ENCODE measurements around the gene SERPINA12. TPM values are rescaled to one million over a fixed set of nuclear protein-coding genes. Genes with fewer than 3 reads are reported as not detected.

The SERPINA12 gene
- total and polyA plus RNA-seq, 4 donors: not detected

DNA sequence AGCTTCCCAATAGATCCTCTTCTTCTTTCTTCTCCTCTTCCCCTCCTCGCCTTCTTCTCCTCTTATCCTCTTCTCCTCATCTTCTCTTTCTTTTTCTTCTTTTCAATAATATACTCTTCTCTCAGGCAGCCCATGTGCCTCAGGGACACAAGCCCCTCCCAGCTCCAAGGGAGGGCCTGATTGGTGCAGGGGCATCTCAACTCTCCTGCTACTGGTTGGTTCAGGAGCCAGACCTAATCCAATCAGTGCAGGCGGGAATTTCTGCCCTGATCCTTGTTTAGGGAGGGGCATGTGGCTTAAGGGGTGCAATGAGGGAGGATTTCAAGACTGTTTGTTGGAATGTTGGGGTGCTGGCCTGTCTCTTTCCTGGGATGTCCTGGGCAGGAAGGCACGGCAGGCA lies 9.0 kb downstream of the SERPINA12 start:
- Histone ChIP-seq H3K9me3 (ENCODE audit: control insufficient read depth in 4 of 4, insufficient read depth in 3 of 4, low read length in 3 of 4) (peaks cover 0 to 4% (median 0%) of the 10 kb centered on the region in 4 donors), H3K27ac (ENCODE audit: low read depth in 1 of 2, low read length in 1 of 2) (no peak overlapping the region), H3K36me3 (ENCODE audit: control insufficient read depth in 4 of 4, insufficient read depth in 4 of 4, low read length in 4 of 4) (no peaks in the 10 kb centered on the region), H3K9ac (ENCODE audit: insufficient read depth in 1 of 2, low read length in 2 of 2) (no peak overlapping the region), H3K4me3 (no peak overlapping the region), H3K4me1 (ENCODE audit: control insufficient read depth in 5 of 5, insufficient read depth in 5 of 5, low read length in 5 of 5) (peaks cover 0 to 6% (median 2%) of the 10 kb centered on the region in 5 donors), H3K27me3 (ENCODE audit: control insufficient read depth in 3 of 3, insufficient read depth in 3 of 3, low read length in 2 of 3) (no peaks in the 10 kb centered on the region)
- TF ChIP-seq, protein P1, sequence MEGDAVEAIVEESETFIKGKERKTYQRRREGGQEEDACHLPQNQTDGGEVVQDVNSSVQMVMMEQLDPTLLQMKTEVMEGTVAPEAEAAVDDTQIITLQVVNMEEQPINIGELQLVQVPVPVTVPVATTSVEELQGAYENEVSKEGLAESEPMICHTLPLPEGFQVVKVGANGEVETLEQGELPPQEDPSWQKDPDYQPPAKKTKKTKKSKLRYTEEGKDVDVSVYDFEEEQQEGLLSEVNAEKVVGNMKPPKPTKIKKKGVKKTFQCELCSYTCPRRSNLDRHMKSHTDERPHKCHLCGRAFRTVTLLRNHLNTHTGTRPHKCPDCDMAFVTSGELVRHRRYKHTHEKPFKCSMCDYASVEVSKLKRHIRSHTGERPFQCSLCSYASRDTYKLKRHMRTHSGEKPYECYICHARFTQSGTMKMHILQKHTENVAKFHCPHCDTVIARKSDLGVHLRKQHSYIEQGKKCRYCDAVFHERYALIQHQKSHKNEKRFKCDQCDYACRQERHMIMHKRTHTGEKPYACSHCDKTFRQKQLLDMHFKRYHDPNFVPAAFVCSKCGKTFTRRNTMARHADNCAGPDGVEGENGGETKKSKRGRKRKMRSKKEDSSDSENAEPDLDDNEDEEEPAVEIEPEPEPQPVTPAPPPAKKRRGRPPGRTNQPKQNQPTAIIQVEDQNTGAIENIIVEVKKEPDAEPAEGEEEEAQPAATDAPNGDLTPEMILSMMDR (IDR thresholded peaks at IDR 0.05; ENCODE audit: control extremely low read depth, extremely low read depth): no peak
- 73 to 83% methylated on average over 3 of the region's 3 CpGs for WGBS, 2 donors
- DNase-seq (no peak), ATAC-seq (ENCODE audit: insufficient read depth, low FRiP score) (no peak)

DNA sequence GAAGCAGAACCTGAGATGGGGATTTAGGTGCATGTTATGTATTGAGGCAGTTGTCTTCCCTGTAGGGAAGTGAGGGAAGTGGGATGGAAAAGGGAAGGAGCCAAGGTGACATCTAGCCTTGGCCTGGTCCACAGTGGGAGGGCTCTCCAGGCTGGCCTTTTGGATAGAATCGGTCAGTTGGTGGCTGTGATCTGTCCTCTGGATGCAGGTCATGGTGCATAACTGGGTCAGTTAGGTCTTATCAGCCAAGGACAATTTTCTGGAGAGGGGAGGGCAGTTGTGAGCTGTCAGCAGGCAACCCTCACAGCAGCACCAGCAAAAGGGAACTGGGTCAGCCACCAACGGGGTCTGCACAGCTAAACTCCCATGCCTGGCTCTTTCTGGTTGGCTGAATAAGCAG lies 9.6 kb downstream of the SERPINA12 start:
- DNase-seq: no peak
- TF ChIP-seq, protein P1 (IDR thresholded peaks at IDR 0.05; ENCODE audit: control extremely low read depth, extremely low read depth): no peak

DNA sequence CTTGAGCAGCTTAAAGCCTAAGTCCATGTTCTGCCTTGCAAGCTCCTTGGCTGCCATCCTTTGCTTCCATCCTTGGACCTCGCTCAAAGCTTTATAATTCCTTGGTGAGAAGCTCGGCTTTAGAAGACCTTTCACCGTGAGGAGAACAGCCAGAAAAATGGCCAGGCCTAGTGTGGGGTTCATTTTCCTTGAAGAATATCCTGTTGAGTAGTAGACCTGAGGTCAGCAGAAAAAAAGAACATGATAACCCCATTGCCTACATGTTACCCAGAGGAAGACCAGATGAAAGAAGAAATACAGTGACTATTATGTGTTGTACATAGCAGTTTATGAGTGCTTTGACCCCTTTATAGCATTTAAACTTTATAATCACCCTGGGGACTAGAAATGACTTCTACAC lies 11.1 kb downstream of the SERPINA12 start:
- no peak overlapping the region for H3K9ac ChIP-seq (ENCODE audit: insufficient read depth in 1 of 2, low read length in 2 of 2)
- no peak overlapping the region for H3K27ac ChIP-seq (ENCODE audit: low read depth in 1 of 2, low read length in 1 of 2)
- WGBS, 2 donors: 83 to 95% methylated on average over 3 of the region's 3 CpGs
- TF ChIP-seq, protein P1 (IDR thresholded peaks at IDR 0.05; ENCODE audit: control extremely low read depth, extremely low read depth): no peak
- no peak overlapping the region for H3K4me3 ChIP-seq
- ATAC-seq (ENCODE audit: insufficient read depth, low FRiP score) (no peak), DNase-seq (no peak)
- peaks cover 0 to 4% (median 0%) of the 10 kb centered on the region in 4 donors for H3K9me3 ChIP-seq (ENCODE audit: control insufficient read depth in 4 of 4, insufficient read depth in 3 of 4, low read length in 3 of 4)
- H3K27me3 ChIP-seq (ENCODE audit: control insufficient read depth in 3 of 3, insufficient read depth in 3 of 3, low read length in 2 of 3): no peaks in the 10 kb centered on the region
- H3K4me1 ChIP-seq (ENCODE audit: control insufficient read depth in 5 of 5, insufficient read depth in 5 of 5, low read length in 5 of 5): peaks cover 0 to 6% (median 2%) of the 10 kb centered on the region in 5 donors
- no peaks in the 10 kb centered on the region for H3K36me3 ChIP-seq (ENCODE audit: control insufficient read depth in 4 of 4, insufficient read depth in 4 of 4, low read length in 4 of 4)

More for the DNA sequence above, 9.6 kb downstream of the SERPINA12 start:
- no peak for ATAC-seq (ENCODE audit: insufficient read depth, low FRiP score)
- H3K9me3 ChIP-seq (ENCODE audit: control insufficient read depth in 4 of 4, insufficient read depth in 3 of 4, low read length in 3 of 4): peaks cover 0 to 4% (median 0%) of the 10 kb centered on the region in 4 donors
- H3K4me1 ChIP-seq (ENCODE audit: control insufficient read depth in 5 of 5, insufficient read depth in 5 of 5, low read length in 5 of 5): peaks cover 0 to 6% (median 2%) of the 10 kb centered on the region in 5 donors
- 66 to 76% methylated on average over 2 of the region's 2 CpGs for WGBS, 2 donors
- no peaks in the 10 kb centered on the region for H3K36me3 ChIP-seq (ENCODE audit: control insufficient read depth in 4 of 4, insufficient read depth in 4 of 4, low read length in 4 of 4)
- no peaks in the 10 kb centered on the region for H3K27me3 ChIP-seq (ENCODE audit: control insufficient read depth in 3 of 3, insufficient read depth in 3 of 3, low read length in 2 of 3)
- H3K9ac ChIP-seq (ENCODE audit: insufficient read depth in 1 of 2, low read length in 2 of 2): no peak overlapping the region
- no peak overlapping the region for H3K27ac ChIP-seq (ENCODE audit: low read depth in 1 of 2, low read length in 1 of 2)
- H3K4me3 ChIP-seq: no peak overlapping the region

DNA sequence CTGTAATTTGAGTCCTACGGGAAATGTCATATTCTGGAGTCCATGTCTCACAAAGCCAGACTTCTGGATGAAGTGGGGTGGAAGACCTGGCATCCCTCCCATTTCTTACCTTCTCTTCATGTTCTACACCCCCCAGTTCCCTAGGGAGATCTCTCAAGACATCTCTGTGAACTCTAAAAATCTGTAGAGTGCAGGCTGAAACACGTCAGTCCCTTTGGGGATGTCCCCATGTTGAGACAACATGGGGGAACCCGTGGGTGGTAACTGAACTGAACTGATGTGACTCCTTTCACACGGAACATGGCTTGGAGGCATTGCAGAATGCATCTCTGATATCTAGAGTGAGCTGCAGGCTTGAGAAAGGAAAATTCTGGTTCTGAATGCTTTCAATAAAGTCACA lies 15.2 kb downstream of the SERPINA12 start:
- Histone ChIP-seq H3K27me3 (ENCODE audit: control insufficient read depth in 3 of 3, insufficient read depth in 3 of 3, low read length in 2 of 3) (no peaks in the 10 kb centered on the region), H3K4me1 (ENCODE audit: control insufficient read depth in 5 of 5, insufficient read depth in 5 of 5, low read length in 5 of 5) (no peaks in the 10 kb centered on the region), H3K9me3 (ENCODE audit: control insufficient read depth in 4 of 4, insufficient read depth in 3 of 4, low read length in 3 of 4) (peaks cover 0 to 4% (median 0%) of the 10 kb centered on the region in 4 donors), H3K27ac (ENCODE audit: low read depth in 1 of 2, low read length in 1 of 2) (no peak overlapping the region), H3K36me3 (ENCODE audit: control insufficient read depth in 4 of 4, insufficient read depth in 4 of 4, low read length in 4 of 4) (no peaks in the 10 kb centered on the region), H3K4me3 (no peak overlapping the region), H3K9ac (ENCODE audit: insufficient read depth in 1 of 2, low read length in 2 of 2) (no peak overlapping the region)
- no peak for ATAC-seq (ENCODE audit: insufficient read depth, low FRiP score)
- TF ChIP-seq, protein P1 (IDR thresholded peaks at IDR 0.05; ENCODE audit: control extremely low read depth, extremely low read depth): no peak
- DNase-seq: no peak
- WGBS, 2 donors: 64 to 83% methylated on average over 4 of the region's 4 CpGs
